VCaP (cell line): Measurements from ENCODE around the gene OR2A2.

Experiments used
- H3K27ac ChIP-seq: fragments of 450-650 bp; 2 replicates; pipeline ENCODE4 v1.5.1; 2017
- CTCF ChIP-seq: fragments of 450-650 bp; conservative IDR thresholded peaks from 2 replicates; pipeline ENCODE4 v1.5.1; 2017; ENCODE audit warnings: mild to moderate bottlenecking, moderate library complexity

OR2A2 gene

GRCh38 chr7:144137501-144137900 is 28.1 kb downstream of the OR2A2 start:
- no peak overlapping the region for H3K27ac ChIP-seq
- TF ChIP-seq CTCF = no peak

GRCh38 chr7:144142187-144142586 is 32.8 kb downstream of the OR2A2 start:
- no peak for TF ChIP-seq CTCF
- no peak overlapping the region for H3K27ac ChIP-seq

- no peak overlapping the region for H3K27ac ChIP-seq
- TF ChIP-seq CTCF = no peak
Measured at GRCh38 chr7:144144426-144144825, 35.0 kb downstream of the OR2A2 start.

GRCh38 chr7:144148224-144148827 is 38.9 kb downstream of the OR2A2 start:
- no peak for TF ChIP-seq CTCF
- no peak overlapping the region for H3K27ac ChIP-seq

GRCh38 chr7:144158861-144159260 is 49.5 kb downstream of the OR2A2 start:
- no peak for TF ChIP-seq CTCF
- H3K27ac ChIP-seq = no peak overlapping the region
